PC-9 (cell line): ENCODE data around the gene ACMSD. TPM values are rescaled to one million over a fixed set of nuclear protein-coding genes. Genes with fewer than 3 reads are reported as not detected.
A peak's percentile ranks its signal among the peaks of the same experiment; 100 is the strongest.

Experiments
- BruUV-seq: library from RNA; stranded (reverse); fragments of 400-500 nt; replicated peaks from 2 replicates; lab custom pipeline; 2021; lab: Mats Ljungman, UMichigan
- CTCF ChIA-PET: fragments of 300-600 bp; sonication (Branson Sonifier 250); formaldehyde crosslinking; loops from one replicate; lab custom pipeline; 2022; ENCODE audit warnings: antibody characterized with exemption; lab: Charles Lee
- POLR2A ChIA-PET: fragments of 300-600 bp; sonication (Branson Sonifier 250); formaldehyde crosslinking; loops from one replicate; lab custom pipeline; 2022; ENCODE audit warnings: antibody characterized with exemption; ENCODE audit not compliant: unreplicated experiment; lab: Charles Lee
- DNase-seq, 2 experiments: peaks; one replicate each; pipeline versions ENCODE4 v3.0.0 to v3.0.0-alpha.2; 2015 to 2022; ENCODE audit warnings: mixed read lengths in 1 of 2
- H2AFZ ChIP-seq: fragments of 200-600 bp; sonication (generic); 2 replicates; pipeline ENCODE4 v1.8.1; 2017; ENCODE audit warnings: antibody characterized with exemption
- H3F3A ChIP-seq: fragments of 200-600 bp; sonication (generic); 2 replicates; pipeline ENCODE4 v1.8.1; 2017; ENCODE audit warnings: antibody characterized with exemption, mild to moderate bottlenecking, low read depth; ENCODE audit not compliant: insufficient read depth
- H3K27ac ChIP-seq: fragments of 200-600 bp; sonication (generic); 2 replicates; pipeline ENCODE4 v1.6.1; 2016; ENCODE audit warnings: mixed run types
- H3K27me3 ChIP-seq: fragments of 200-600 bp; sonication (generic); 2 replicates; pipeline ENCODE4 v1.6.1; 2016; ENCODE audit warnings: low read depth, mixed run types; ENCODE audit not compliant: insufficient read depth
- H3K36me3 ChIP-seq: fragments of 200-600 bp; sonication (generic); 2 replicates; pipeline ENCODE4 v1.6.1; 2016; ENCODE audit warnings: low read depth, mixed run types
- H3K4me1 ChIP-seq: fragments of 200-600 bp; sonication (generic); replicated peaks from 2 replicates; pipeline ENCODE4 v1.6.1; 2016; ENCODE audit warnings: mixed run types; ENCODE audit not compliant: insufficient read depth
- H3K4me2 ChIP-seq: fragments of 200-600 bp; sonication (generic); 2 replicates; pipeline ENCODE4 v1.6.1; 2017; ENCODE audit warnings: mixed run types
- H3K4me3 ChIP-seq: fragments of 200-600 bp; sonication (generic); 2 replicates; pipeline ENCODE4 v1.6.1; 2016; ENCODE audit warnings: mixed run types
- H3K79me2 ChIP-seq: fragments of 200-600 bp; sonication (generic); 2 replicates; pipeline ENCODE4 v1.6.1; 2017; ENCODE audit warnings: low read depth, mixed run types
- H3K9me2 ChIP-seq: fragments of 200-600 bp; sonication (generic); 2 replicates; pipeline ENCODE4 v1.8.1; 2017; ENCODE audit warnings: mild to moderate bottlenecking; ENCODE audit not compliant: insufficient read depth
- H3K9me3 ChIP-seq: fragments of 200-600 bp; sonication (generic); 2 replicates; pipeline ENCODE4 v1.8.1; 2016; ENCODE audit warnings: low read depth; ENCODE audit not compliant: insufficient read depth
- H4K20me1 ChIP-seq: fragments of 200-600 bp; sonication (generic); 2 replicates; pipeline ENCODE4 v1.8.1; 2017; ENCODE audit not compliant: insufficient read depth
- EZH2 ChIP-seq: fragments of 200-600 bp; sonication (generic); IDR thresholded peaks from 2 replicates; pipeline ENCODE4 v1.8.0; 2017; ENCODE audit warnings: antibody characterized with exemption, low read depth
- intact Hi-C: fragments of 100-400 bp; cut with micrococcal nuclease; formaldehyde crosslinking; loops from one replicate; pipeline ENCODE4 v1.10.0; 2022; ENCODE audit not compliant: unreplicated experiment
- total RNA-seq: library from RNA; stranded (reverse); gene quantifications from 2 replicates; pipeline ENCODE4 v1.2.3, GENCODE V29; 2021
- TF ChIP-seq, protein P1 (sequence below): fragments of 200-600 bp; sonication (generic); conservative IDR thresholded peaks from 2 replicates; pipeline ENCODE4 v1.6.1; 2017; ENCODE audit warnings: mixed run types, antibody characterized with exemption, mild to moderate bottlenecking, moderate library complexity

ACMSD gene
- total RNA-seq, 1 experiment from 2014 or later: not detected

GRCh38 chr2:134934150-134934549, 95.7 kb downstream of the ACMSD start:
- Histone ChIP-seq H3K79me2 (peaks cover 96% of the 10 kb centered on the region), H3K9me2 (no peaks in the 10 kb centered on the region), H3F3A (peaks cover 9% of the 10 kb centered on the region; the same call in 1 of the 2 replicates), H3K4me2 (no peak overlapping the region), H2AFZ (no peak overlapping the region), H3K4me3 (no peak overlapping the region), H3K9me3 (no peaks in the 10 kb centered on the region), H3K4me1 (no peaks in the 10 kb centered on the region), H3K36me3 (peaks cover 25% of the 10 kb centered on the region), H3K27me3 (no peaks in the 10 kb centered on the region), H3K27ac (peak overlapping the region; percentile 10; the same call in 1 of the 2 replicates), H4K20me1 (peaks cover 92% of the 10 kb centered on the region)
- ChIA-PET CTCF (no interaction called here), POLR2A (no interaction called here)
- intact Hi-C loops: no loop called here
- no peak for TF ChIP-seq EZH2
- TF ChIP-seq, protein P1, sequence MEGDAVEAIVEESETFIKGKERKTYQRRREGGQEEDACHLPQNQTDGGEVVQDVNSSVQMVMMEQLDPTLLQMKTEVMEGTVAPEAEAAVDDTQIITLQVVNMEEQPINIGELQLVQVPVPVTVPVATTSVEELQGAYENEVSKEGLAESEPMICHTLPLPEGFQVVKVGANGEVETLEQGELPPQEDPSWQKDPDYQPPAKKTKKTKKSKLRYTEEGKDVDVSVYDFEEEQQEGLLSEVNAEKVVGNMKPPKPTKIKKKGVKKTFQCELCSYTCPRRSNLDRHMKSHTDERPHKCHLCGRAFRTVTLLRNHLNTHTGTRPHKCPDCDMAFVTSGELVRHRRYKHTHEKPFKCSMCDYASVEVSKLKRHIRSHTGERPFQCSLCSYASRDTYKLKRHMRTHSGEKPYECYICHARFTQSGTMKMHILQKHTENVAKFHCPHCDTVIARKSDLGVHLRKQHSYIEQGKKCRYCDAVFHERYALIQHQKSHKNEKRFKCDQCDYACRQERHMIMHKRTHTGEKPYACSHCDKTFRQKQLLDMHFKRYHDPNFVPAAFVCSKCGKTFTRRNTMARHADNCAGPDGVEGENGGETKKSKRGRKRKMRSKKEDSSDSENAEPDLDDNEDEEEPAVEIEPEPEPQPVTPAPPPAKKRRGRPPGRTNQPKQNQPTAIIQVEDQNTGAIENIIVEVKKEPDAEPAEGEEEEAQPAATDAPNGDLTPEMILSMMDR: no peak
- no TSS peak for BruUV-seq
- DNase-seq: no peak

DNA sequence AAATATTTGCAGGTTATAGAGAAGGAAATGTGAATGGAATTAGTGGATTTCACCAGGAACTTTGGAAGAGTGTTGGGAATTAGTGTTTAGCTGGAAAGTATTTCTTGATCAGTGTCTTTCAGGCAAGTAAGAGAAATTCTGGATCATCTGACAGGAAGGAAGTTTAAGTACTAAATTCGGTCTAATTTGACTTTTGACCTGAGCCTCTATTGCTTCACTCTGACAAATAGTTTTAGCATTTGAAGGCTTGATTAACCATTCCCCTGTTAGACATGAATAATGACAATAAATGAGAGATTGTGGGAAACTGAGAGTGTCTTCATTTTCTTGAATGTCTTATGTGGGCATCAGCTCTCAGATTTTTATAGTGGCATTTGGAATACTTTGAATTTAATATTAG, 96.2 kb downstream of the ACMSD start:
- no peaks in the 10 kb centered on the region for H3K9me2 ChIP-seq
- intact Hi-C loops: no loop called here
- BruUV-seq: no TSS peak
- peaks cover 9% of the 10 kb centered on the region; the same call in 1 of the 2 replicates for H3F3A ChIP-seq
- peaks cover 91% of the 10 kb centered on the region for H4K20me1 ChIP-seq
- no peak overlapping the region for H3K4me3 ChIP-seq
- peaks cover 93% of the 10 kb centered on the region for H3K79me2 ChIP-seq
- no peaks in the 10 kb centered on the region for H3K9me3 ChIP-seq
- CTCF ChIA-PET: no interaction called here
- DNase-seq: no peak
- H3K4me2 ChIP-seq: no peak overlapping the region
- no peaks in the 10 kb centered on the region for H3K4me1 ChIP-seq
- H3K27ac ChIP-seq: peak overlapping the region; percentile 10; the same call in 1 of the 2 replicates
- POLR2A ChIA-PET: no interaction called here
- H3K36me3 ChIP-seq: peaks cover 27% of the 10 kb centered on the region
- no peak overlapping the region for H2AFZ ChIP-seq
- H3K27me3 ChIP-seq: no peaks in the 10 kb centered on the region
- TF ChIP-seq, protein P1: no peak
- no peak for TF ChIP-seq EZH2

- no peak overlapping the region for H2AFZ ChIP-seq
- H3F3A ChIP-seq: peaks cover 11% of the 10 kb centered on the region; the same call in 1 of the 2 replicates
- ChIA-PET CTCF (no interaction called here), POLR2A (no interaction called here)
- no peak overlapping the region for H3K4me2 ChIP-seq
- no peak for DNase-seq
- no peak overlapping the region for H3K4me3 ChIP-seq
- TF ChIP-seq, protein P1: no peak
- TF ChIP-seq EZH2: no peak
- no TSS peak for BruUV-seq
- no peaks in the 10 kb centered on the region for H3K4me1 ChIP-seq
- H3K27ac ChIP-seq: no peak overlapping the region
- intact Hi-C loops: no loop called here
- peaks cover 40% of the 10 kb centered on the region for H3K36me3 ChIP-seq
- H3K9me2 ChIP-seq: no peaks in the 10 kb centered on the region
- H3K27me3 ChIP-seq: no peaks in the 10 kb centered on the region
- H4K20me1 ChIP-seq: peaks cover 76% of the 10 kb centered on the region
- peaks cover 77% of the 10 kb centered on the region for H3K79me2 ChIP-seq
- H3K9me3 ChIP-seq: no peaks in the 10 kb centered on the region
Observed at GRCh38 chr2:134936691-134937090, 98.3 kb downstream of the ACMSD start.
